Right lobe of liver (tissue), 6 donors: Measurements from ENCODE around the gene NFE2L3. TPM values are rescaled to one million over a fixed set of nuclear protein-coding genes. Genes with fewer than 3 reads are reported as not detected.

Source experiments
- ATAC-seq, 4 donors: fragments of 200-7000 bp; cut with Tn5 transposase; one replicate each; pipeline ENCODE4 v1.9.1; 2020; ENCODE audit warnings: mild to moderate bottlenecking in 4 of 4, moderate library complexity in 4 of 4
- DNase-seq, 3 donors: peaks; one replicate each; pipeline ENCODE4 v3.0.0-alpha.2; 2020
- H3K27ac ChIP-seq, 3 donors: fragments of 200-600 bp; one replicate each; pipeline ENCODE4 v1.8.0; 2022
- H3K27me3 ChIP-seq, 2 donors: fragments of 200-600 bp; one replicate each; pipeline ENCODE4 v1.8.0; 2022
- H3K36me3 ChIP-seq, 4 donors: fragments of 200-600 bp; sonication (generic) in 1 of 4; one replicate each; pipeline versions ENCODE4 v1.5.1 to v1.8.0; 2017 to 2022; ENCODE audit warnings: control low read depth in 1 of 4
- H3K4me1 ChIP-seq, 4 donors: fragments of 200-600 bp; sonication (generic) in 1 of 4; one replicate each; pipeline versions ENCODE4 v1.5.1 to v1.8.0; 2017 to 2022; ENCODE audit warnings: control low read depth in 1 of 4
- H3K4me3 ChIP-seq, 3 donors: fragments of 200-600 bp; one replicate each; pipeline ENCODE4 v1.8.0; 2022
- H3K9me3 ChIP-seq, 4 donors: fragments of 200-600 bp; sonication (generic) in 1 of 4; one replicate each; pipeline versions ENCODE4 v1.5.1 to v1.8.0; 2017 to 2022; ENCODE audit warnings: control low read depth in 1 of 4
- POLR2A ChIP-seq: fragments of 450-650 bp; IDR thresholded peaks from one replicate; pipeline ENCODE4 v1.6.1; 2017; ENCODE audit warnings: antibody characterized with exemption, mild to moderate bottlenecking
- WGBS: methylation state at CpG from one replicate; pipeline ENCODE4 v1.1.6; 2018; ENCODE audit warnings: low coverage, low lambda C conversion rate; ENCODE audit not compliant: insufficient coverage; ENCODE audit errors: missing lambda C conversion rate; 5-methylcytosine and 5-hydroxymethylcytosine counted together
- intact Hi-C, 2 donors: fragments of 100-400 bp; cut with DNase I; formaldehyde crosslinking; loops; one replicate each; pipeline versions ENCODE4 v1.11.2 to v1.14.1; 2022
- total RNA-seq, 6 experiments: library from RNA; depleted of rRNA in 2 of 6; stranded (reverse); fragments of >200 nt in 2 of 6; fragmentation: NEBNext Ultra II Directional in 3 of 6; extraction: Animal tissue kit (Norgen Biotek cat#: 25700) in 3 of 6; gene quantifications; one replicate each; pipeline versions ENCODE4 v1.1.0 to v1.2.4, GENCODE V29; 2016 to 2023
- TF ChIP-seq, protein P1 (sequence below), 4 donors: fragments of 200-600 bp in 3 of 4; fragments of 450-650 bp in 1 of 4; IDR thresholded peaks; one replicate each; pipeline versions ENCODE4 v1.5.1 to v1.8.0; 2016 to 2022; ENCODE audit warnings: antibody characterized with exemption in 4 of 4, mild to moderate bottlenecking in 2 of 4
- donor health status: DM: no; HTN: yes; CAD: no.
- donor health status: DM: no; HTN: no; CAD: no.
- donor health status: DM: no; HTN: no; CAD: no.
- donor health status: DM: no; HTN: yes; CAD: no.
- donor health status: DM: no; HTN: yes; CAD: no.

NFE2L3 gene
- total RNA-seq, 6 experiments from 2014 or later = 0.13 to 2.0 (median 0.54) TPM

DNA sequence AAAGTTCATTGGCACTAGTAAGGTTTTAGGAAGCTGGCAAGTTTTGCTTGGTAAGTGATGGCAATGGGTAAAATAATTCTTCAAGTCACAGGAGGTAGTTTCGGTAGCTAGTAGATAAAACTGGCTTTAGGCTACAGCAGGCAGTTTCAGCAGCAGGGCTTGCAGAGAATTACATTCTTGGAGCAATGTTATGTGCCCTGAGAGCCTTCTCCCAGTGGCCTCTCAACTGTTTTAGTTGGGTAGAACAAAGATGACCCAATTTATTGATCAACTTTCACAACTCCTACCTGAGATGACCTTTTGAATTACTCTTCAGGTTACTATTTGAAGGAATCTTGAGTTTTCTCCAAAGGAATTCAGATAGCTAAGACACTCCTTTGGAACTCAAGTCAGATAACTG lies 16.4 kb upstream of the NFE2L3 start:
- Histone ChIP-seq H3K9me3 (no peaks in the 10 kb centered on the region), H3K27ac (no peak overlapping the region), H3K27me3 (no peaks in the 10 kb centered on the region), H3K36me3 (no peaks in the 10 kb centered on the region), H3K4me1 (no peaks in the 10 kb centered on the region), H3K4me3 (no peak overlapping the region)
- 50% methylated on average over 1 of the region's 1 CpG for WGBS
- ATAC-seq (no peak), DNase-seq (no peak)
- intact Hi-C loops = no loop called here
- TF ChIP-seq POLR2A = no peak
- TF ChIP-seq, protein P1, sequence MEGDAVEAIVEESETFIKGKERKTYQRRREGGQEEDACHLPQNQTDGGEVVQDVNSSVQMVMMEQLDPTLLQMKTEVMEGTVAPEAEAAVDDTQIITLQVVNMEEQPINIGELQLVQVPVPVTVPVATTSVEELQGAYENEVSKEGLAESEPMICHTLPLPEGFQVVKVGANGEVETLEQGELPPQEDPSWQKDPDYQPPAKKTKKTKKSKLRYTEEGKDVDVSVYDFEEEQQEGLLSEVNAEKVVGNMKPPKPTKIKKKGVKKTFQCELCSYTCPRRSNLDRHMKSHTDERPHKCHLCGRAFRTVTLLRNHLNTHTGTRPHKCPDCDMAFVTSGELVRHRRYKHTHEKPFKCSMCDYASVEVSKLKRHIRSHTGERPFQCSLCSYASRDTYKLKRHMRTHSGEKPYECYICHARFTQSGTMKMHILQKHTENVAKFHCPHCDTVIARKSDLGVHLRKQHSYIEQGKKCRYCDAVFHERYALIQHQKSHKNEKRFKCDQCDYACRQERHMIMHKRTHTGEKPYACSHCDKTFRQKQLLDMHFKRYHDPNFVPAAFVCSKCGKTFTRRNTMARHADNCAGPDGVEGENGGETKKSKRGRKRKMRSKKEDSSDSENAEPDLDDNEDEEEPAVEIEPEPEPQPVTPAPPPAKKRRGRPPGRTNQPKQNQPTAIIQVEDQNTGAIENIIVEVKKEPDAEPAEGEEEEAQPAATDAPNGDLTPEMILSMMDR (IDR thresholded peaks at IDR 0.05) = no peak

DNA sequence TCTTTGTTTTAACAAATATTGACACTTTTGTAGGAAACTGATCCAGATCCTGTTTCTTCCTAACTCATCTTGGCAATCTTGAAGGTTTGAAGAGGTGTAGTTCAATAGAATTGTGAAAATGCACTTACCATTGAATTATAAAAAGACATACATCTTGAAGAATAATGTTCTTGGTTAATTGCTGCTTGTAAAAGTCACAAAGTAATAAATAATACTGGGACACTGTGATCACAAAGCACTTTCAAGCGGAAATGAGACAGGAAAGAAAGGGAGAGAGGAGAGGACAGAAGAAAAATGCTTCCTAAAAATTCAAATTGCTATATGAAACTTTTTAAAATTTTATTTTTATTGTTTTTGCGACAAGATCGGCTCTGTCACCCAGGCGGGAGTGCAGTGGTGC lies 15.2 kb upstream of the NFE2L3 start:
- TF ChIP-seq, protein P1 (IDR thresholded peaks at IDR 0.05) = no peak
- TF ChIP-seq POLR2A = no peak
- 60% methylated on average over 4 of the region's 4 CpGs for WGBS
- ATAC-seq (no peak), DNase-seq (no peak)
- Histone ChIP-seq H3K4me1 (no peaks in the 10 kb centered on the region), H3K27me3 (no peaks in the 10 kb centered on the region), H3K9me3 (no peaks in the 10 kb centered on the region), H3K27ac (no peak overlapping the region), H3K4me3 (no peak overlapping the region), H3K36me3 (no peaks in the 10 kb centered on the region)
- intact Hi-C loops = no loop called here

DNA sequence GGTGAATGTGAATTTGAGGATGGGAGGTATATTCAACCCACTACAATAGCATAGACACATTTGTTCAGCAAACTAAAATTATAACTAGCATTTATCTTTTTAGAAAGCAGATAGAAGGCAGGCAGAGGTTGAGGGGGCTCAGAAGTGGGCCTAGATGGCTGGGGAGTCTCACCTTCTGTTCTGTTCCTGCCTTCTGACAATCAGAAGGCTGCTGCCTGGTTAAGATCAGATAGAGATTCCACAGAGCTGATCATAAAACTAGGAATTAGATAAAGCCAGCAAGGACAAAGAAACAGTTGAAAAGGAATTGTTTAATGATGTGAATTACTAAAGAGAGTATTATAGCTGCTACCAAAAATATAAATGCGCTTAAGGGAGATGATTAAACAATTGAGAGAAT lies 11.6 kb upstream of the NFE2L3 start:
- 100% methylated on average over 1 of the region's 1 CpG for WGBS
- TF ChIP-seq, protein P1 (IDR thresholded peaks at IDR 0.05) = no peak
- no peak for TF ChIP-seq POLR2A
- Histone ChIP-seq H3K27ac (no peak overlapping the region), H3K4me1 (no peaks in the 10 kb centered on the region), H3K9me3 (no peaks in the 10 kb centered on the region), H3K4me3 (no peak overlapping the region), H3K36me3 (no peaks in the 10 kb centered on the region), H3K27me3 (no peaks in the 10 kb centered on the region)
- DNase-seq (no peak), ATAC-seq (no peak)
- intact Hi-C loops = no loop called here

DNA sequence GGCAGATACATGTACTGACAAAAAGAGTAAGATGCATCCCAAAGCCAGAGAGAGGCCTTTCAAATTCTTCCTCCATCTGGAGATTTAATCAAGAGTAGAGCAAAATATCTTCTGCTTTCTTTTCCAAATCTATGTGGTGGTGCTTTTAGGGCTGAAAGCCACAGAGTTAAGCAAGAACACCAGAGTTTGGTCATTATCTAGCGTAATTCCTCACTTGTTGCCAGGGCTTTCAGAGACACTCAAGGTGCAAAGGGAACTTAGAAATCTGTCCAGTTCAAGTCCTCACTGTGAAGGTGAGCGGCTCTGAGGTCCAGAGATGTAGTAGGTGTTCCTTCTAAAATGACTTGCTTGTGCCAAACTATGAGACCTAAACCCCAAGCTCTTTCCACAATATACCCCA lies 10.9 kb upstream of the NFE2L3 start:
- Histone ChIP-seq H3K4me1 (no peaks in the 10 kb centered on the region), H3K27me3 (no peaks in the 10 kb centered on the region), H3K9me3 (no peaks in the 10 kb centered on the region), H3K36me3 (no peaks in the 10 kb centered on the region), H3K4me3 (no peak overlapping the region), H3K27ac (no peak overlapping the region)
- DNase-seq (no peak), ATAC-seq (no peak)
- TF ChIP-seq, protein P1 (IDR thresholded peaks at IDR 0.05) = no peak
- TF ChIP-seq POLR2A = no peak
- WGBS = 81% methylated on average over 2 of the region's 2 CpGs
- intact Hi-C loops = no loop called here
